BE2C (cell line): ENCODE measurements around the gene CTDSP2.

Source experiments
- DNase-seq: peaks from one replicate; pipeline ENCODE4 v3.0.0-alpha.2; 2020
- H3K27me3 ChIP-seq: fragments of 250-450 bp; sonication (Bioruptor Pico); 2 replicates; pipeline ENCODE4 v1.5.1; 2020; ENCODE audit warnings: mild to moderate bottlenecking
- H3K36me3 ChIP-seq: fragments of 250-450 bp; sonication (Bioruptor Pico); 2 replicates; pipeline ENCODE4 v1.5.1; 2020; ENCODE audit warnings: mild to moderate bottlenecking
- H3K4me1 ChIP-seq: fragments of 250-450 bp; sonication (Bioruptor Pico); 2 replicates; pipeline ENCODE4 v1.5.1; 2020
- H3K4me3 ChIP-seq: 2 replicates; pipeline ENCODE4 v1.5.1; 2011; ENCODE audit warnings: low read depth, low read length
- H3K9me3 ChIP-seq: fragments of 250-450 bp; sonication (Bioruptor Pico); 2 replicates; pipeline ENCODE4 v1.5.1; 2020
- TF ChIP-seq, protein P1 (sequence below): IDR thresholded peaks from 2 replicates; pipeline ENCODE4 v1.5.1; 2012; ENCODE audit warnings: mild to moderate bottlenecking, low read depth, low read length

The CTDSP2 gene

DNA sequence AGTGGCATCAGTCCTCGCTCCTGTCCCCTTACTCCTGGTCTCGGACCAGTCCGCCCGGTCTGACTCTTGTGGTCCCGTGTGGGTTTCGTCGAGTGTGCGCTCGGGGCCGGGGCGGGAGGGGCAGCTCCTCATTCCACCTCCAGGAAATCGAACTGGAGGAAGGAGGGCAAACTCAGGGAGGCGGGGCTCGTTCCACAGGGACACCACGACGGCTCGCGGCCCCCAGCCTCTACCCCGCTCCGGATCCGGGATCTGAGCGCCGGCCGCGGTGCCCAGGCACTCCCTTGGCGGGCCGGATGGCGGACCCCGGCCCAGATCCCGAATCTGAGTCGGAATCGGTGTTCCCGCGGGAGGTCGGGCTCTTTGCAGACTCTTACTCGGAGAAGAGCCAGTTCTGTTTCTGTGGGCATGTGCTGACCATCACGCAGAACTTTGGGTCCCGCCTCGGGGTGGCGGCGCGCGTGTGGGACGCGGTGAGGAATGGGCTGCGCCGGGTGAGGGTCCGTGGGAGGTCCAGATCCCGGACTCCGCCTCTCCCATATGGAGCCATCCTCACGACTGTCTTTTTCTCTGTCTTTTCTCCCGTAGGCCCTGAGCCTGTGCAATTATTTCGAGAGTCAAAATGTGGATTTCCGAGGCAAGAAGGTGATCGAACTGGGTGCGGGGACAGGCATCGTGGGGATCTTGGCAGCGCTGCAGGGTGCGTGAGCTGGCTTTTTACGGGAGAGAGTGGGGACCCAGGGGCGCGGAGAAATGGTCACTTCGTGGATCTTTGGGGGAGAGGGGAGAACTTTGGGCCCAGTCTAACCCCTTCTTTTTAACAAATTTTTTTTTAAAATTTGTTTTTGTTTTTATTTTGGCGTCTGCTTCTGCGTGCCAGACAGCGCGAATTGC is 73.9 kb downstream of the CTDSP2 start, which contains the start of gene EEF1AKMT3:
Gene EEF1AKMT3 (plus strand): TSS at position 186 of the 894 bp plus-strand sequence. CDS start 111 bp downstream, at position 297.
- peak; percentile 71 for DNase-seq

DNA sequence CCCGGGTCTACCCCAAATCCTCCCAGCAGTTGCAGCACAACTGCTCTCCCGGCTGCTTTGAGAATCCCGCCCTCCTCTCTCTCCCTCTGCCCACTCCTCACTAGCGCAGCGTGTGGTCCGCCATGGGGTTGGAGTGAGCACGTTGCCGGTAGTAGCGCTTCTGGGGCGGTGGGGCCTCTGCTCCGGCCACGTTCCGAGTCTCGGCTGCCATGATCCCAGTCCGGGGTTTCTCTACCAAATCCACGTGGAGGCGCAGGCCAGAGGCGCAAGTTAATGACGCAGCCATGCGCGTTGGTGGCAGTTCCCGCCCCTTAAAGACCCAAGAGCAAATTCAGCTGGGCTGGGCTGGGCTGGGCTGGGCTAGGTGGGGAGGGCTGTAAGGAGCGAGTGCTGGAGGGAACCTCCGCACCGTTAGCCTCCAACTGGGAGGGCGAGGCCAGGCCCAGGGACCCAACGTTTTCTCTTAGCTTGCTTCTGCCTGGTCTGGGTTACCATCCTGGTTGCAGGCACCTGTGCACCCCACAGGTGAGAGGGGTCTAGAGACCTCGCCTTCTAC is 74.6 kb downstream of the CTDSP2 start, which contains the start of gene METTL1:
Gene METTL1 (minus strand): TSS at position 233 of the 556 bp plus-strand sequence. CDS start 22 bp downstream, at position 211.
- peaks cover 2% of the 10 kb centered on the region; the same call in 1 of the 2 replicates for H3K27me3 ChIP-seq
- peak within 1 kb of the TSS; percentile 96 for H3K4me3 ChIP-seq
- H3K4me1 ChIP-seq: peaks cover 2% of the 10 kb centered on the region; the same call in 1 of the 2 replicates
- TF ChIP-seq, protein P1, sequence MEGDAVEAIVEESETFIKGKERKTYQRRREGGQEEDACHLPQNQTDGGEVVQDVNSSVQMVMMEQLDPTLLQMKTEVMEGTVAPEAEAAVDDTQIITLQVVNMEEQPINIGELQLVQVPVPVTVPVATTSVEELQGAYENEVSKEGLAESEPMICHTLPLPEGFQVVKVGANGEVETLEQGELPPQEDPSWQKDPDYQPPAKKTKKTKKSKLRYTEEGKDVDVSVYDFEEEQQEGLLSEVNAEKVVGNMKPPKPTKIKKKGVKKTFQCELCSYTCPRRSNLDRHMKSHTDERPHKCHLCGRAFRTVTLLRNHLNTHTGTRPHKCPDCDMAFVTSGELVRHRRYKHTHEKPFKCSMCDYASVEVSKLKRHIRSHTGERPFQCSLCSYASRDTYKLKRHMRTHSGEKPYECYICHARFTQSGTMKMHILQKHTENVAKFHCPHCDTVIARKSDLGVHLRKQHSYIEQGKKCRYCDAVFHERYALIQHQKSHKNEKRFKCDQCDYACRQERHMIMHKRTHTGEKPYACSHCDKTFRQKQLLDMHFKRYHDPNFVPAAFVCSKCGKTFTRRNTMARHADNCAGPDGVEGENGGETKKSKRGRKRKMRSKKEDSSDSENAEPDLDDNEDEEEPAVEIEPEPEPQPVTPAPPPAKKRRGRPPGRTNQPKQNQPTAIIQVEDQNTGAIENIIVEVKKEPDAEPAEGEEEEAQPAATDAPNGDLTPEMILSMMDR: no peak
- H3K9me3 ChIP-seq: no peaks in the 10 kb centered on the region
- peak; percentile 96 for DNase-seq
- H3K36me3 ChIP-seq: peaks cover 24% of the 10 kb centered on the region

More for the DNA sequence above, 73.9 kb downstream of the CTDSP2 start, which contains the start of gene EEF1AKMT3:
- Histone ChIP-seq H3K36me3 (peaks cover 24% of the 10 kb centered on the region), H3K27me3 (no peaks in the 10 kb centered on the region), H3K9me3 (no peaks in the 10 kb centered on the region), H3K4me3 (peak within 1 kb of the TSS; percentile 96), H3K4me1 (no peaks in the 10 kb centered on the region)
- TF ChIP-seq, protein P1: no peak

DNA sequence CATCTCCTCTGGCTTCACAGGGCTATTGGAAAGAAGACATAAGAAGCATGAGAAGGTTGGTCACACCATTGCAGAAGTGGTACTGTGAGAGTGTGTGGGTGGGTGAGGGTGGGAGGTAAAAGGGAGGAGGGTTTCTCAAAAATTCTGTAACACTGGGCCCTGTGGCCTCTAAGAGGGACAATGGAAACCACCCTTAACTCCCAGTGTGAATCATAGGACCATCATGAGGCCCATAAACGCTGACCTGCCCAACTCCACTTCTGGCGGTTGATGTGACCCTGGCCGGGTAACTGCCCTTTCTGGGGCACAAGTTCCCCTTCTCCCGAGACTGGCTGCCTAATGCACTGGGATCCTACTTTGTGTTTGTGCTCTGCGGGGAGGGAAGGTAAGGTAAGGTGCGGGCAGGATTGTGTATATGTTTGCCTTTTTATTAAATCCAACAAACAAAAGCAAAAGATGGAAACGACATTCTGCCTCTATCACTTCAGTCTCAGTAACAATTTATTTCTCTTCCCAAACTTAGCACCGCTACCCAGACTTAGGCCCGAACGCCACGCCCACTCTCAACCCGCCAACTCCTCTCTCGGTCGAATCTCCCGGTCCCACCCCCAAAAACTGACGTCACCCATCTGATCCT is 75.2 kb downstream of the CTDSP2 start:
- Histone ChIP-seq H3K36me3 (peaks cover 24% of the 10 kb centered on the region), H3K4me3 (peak overlapping the region; percentile 96), H3K27me3 (peaks cover 8% of the 10 kb centered on the region), H3K9me3 (no peaks in the 10 kb centered on the region), H3K4me1 (peaks cover 5% of the 10 kb centered on the region; the same call in 1 of the 2 replicates)
- TF ChIP-seq, protein P1: no peak
- peak; percentile 92 for DNase-seq

DNA sequence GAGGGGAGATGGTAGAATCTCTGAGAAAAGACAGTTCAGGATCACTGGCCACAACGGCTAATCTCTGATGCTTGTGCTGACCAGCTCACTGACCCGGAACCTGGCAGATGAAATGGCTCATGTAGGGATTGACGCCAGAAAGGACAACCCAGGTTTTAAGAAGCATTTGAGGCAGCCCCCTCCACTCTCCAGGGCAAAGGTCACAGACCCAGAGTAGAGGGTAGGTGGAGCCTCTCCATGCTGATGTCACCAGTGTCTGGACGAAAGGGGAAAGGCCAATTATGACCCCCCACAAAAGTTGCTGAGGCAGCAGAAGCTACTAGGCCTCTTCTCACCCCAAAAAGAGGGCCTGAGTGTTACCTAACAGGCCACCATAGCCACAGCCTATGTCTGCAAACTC is 75.8 kb downstream of the CTDSP2 start:
- Histone ChIP-seq H3K27me3 (peaks cover 14% of the 10 kb centered on the region), H3K4me1 (peaks cover 5% of the 10 kb centered on the region; the same call in 1 of the 2 replicates), H3K36me3 (peaks cover 24% of the 10 kb centered on the region), H3K9me3 (no peaks in the 10 kb centered on the region), H3K4me3 (peak overlapping the region; percentile 96)
- TF ChIP-seq, protein P1: no peak
- DNase-seq: no peak
